Erythroblast (primary cell): ENCODE results near the gene MYO1E.

ENCODE experiments used
- GATA1 ChIP-seq: IDR thresholded peaks from 2 replicates; pipeline ENCODE4 v1.6.1; 2011; ENCODE audit warnings: low read depth, mild to moderate bottlenecking, control low read depth, low read length, moderate library complexity
- POLR2A ChIP-seq: IDR thresholded peaks from 2 replicates; pipeline ENCODE4 v1.6.1; 2011; ENCODE audit warnings: mild to moderate bottlenecking, low read length

GRCh38 chr15:59229453-59229852 lies 143.2 kb downstream of the MYO1E start:
- no peak for TF ChIP-seq POLR2A
- no peak for TF ChIP-seq GATA1
